Endothelial cell (in vitro differentiated cells): ENCODE data around the gene SYT6. TPM values are rescaled to one million over a fixed set of nuclear protein-coding genes. Genes with fewer than 3 reads are reported as not detected.

Experiments used
- DNase-seq: peaks from one replicate; pipeline ENCODE4 v3.0.0; 2021; ENCODE audit warnings: low spot score
- H3K27ac Mint-ChIP-seq: one replicate; pipeline ENCODE4 v1.8.0; 2021; ENCODE audit warnings: mixed read lengths, inconsistent platforms; ENCODE audit not compliant: unreplicated experiment
- H3K27me3 Mint-ChIP-seq: one replicate; pipeline ENCODE4 v1.8.0; 2021; ENCODE audit warnings: mild to moderate bottlenecking, moderate library complexity, mixed read lengths, inconsistent platforms; ENCODE audit not compliant: unreplicated experiment
- H3K36me3 Mint-ChIP-seq: one replicate; pipeline ENCODE4 v1.8.0; 2021; ENCODE audit warnings: mild to moderate bottlenecking, low read depth, mixed read lengths, inconsistent platforms; ENCODE audit not compliant: unreplicated experiment
- H3K4me1 Mint-ChIP-seq: one replicate; pipeline ENCODE4 v1.8.0; 2021; ENCODE audit warnings: mild to moderate bottlenecking, mixed read lengths, inconsistent platforms; ENCODE audit not compliant: unreplicated experiment
- H3K4me3 Mint-ChIP-seq: one replicate; pipeline ENCODE4 v1.8.0; 2021; ENCODE audit warnings: mild to moderate bottlenecking, mixed read lengths, inconsistent platforms; ENCODE audit not compliant: unreplicated experiment
- H3K9me3 Mint-ChIP-seq: one replicate; pipeline ENCODE4 v1.8.0; 2021; ENCODE audit warnings: mixed read lengths, inconsistent platforms; ENCODE audit not compliant: unreplicated experiment
- long read RNA-seq: library from polyadenylated mRNA; unstranded; transcript quantifications from one replicate; pipeline ENCODE4 v2.0.0, GENCODE V29; 2020; ENCODE audit not compliant: unreplicated experiment
- total RNA-seq: library from RNA; stranded (reverse); fragmentation: NEBNext Ultra II Directional; extraction: Animal tissue kit (Norgen Biotek cat#: 25700); gene quantifications from one replicate; pipeline ENCODE4 v1.2.1, GENCODE V29; 2021; ENCODE audit not compliant: unreplicated experiment
- TF ChIP-seq, protein P1 (sequence below): fragments of 200-600 bp; sonication (generic); IDR thresholded peaks from one replicate; pipeline ENCODE4 v1.5.0; 2021; ENCODE audit warnings: antibody characterized with exemption; ENCODE audit not compliant: unreplicated experiment

Gene SYT6
- 2.1 TPM for total RNA-seq
- long read RNA-seq, partial matches to known transcripts = 1 of 2 reads
- long read RNA-seq, other reads (novel, unspliced or antisense) = 1 of 2 reads

GRCh38 chr1:114153261-114154145 is at the start of gene SYT6:
SYT6 (minus strand) TSS chr1:114153869; CDS start chr1:114153772, 97 bp downstream.
- no peak within 1 kb of the TSS for H3K27ac Mint-ChIP-seq
- peak within 1 kb of the TSS; percentile 61 for H3K4me3 Mint-ChIP-seq
- H3K4me1 Mint-ChIP-seq = peaks cover 10% of the 10 kb centered on the region
- H3K9me3 Mint-ChIP-seq = no peaks in the 10 kb centered on the region
- peak; percentile 34 for DNase-seq
- H3K27me3 Mint-ChIP-seq = peaks cover 19% of the 10 kb centered on the region
- TF ChIP-seq, protein P1, sequence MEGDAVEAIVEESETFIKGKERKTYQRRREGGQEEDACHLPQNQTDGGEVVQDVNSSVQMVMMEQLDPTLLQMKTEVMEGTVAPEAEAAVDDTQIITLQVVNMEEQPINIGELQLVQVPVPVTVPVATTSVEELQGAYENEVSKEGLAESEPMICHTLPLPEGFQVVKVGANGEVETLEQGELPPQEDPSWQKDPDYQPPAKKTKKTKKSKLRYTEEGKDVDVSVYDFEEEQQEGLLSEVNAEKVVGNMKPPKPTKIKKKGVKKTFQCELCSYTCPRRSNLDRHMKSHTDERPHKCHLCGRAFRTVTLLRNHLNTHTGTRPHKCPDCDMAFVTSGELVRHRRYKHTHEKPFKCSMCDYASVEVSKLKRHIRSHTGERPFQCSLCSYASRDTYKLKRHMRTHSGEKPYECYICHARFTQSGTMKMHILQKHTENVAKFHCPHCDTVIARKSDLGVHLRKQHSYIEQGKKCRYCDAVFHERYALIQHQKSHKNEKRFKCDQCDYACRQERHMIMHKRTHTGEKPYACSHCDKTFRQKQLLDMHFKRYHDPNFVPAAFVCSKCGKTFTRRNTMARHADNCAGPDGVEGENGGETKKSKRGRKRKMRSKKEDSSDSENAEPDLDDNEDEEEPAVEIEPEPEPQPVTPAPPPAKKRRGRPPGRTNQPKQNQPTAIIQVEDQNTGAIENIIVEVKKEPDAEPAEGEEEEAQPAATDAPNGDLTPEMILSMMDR = no peak
- peaks cover 13% of the 10 kb centered on the region for H3K36me3 Mint-ChIP-seq

DNA sequence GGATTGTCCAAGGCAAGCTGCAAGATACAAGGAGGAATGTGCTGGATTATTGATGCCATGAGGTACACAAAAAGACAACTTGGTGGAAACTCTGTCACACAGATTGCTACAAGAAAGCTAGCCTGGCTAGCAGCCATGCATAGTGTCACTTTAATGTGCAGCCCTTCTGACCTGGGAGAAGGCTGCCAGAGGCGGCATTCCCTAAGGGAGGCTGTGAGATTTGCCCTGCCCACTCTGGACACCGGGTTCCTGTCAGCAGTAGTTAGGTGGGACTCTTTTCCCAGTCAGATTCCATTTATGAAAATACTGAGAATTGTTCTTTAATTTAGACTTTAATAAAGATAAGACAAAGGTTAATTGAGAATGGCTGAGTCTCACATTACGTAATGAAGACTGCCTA is 47.8 kb upstream of the SYT6 start:
- DNase-seq = no peak
- Mint-ChIP-seq H3K36me3 (no peaks in the 10 kb centered on the region), H3K4me1 (no peaks in the 10 kb centered on the region), H3K27ac (no peak overlapping the region), H3K9me3 (no peaks in the 10 kb centered on the region), H3K4me3 (no peak overlapping the region), H3K27me3 (peaks cover 4% of the 10 kb centered on the region)
- TF ChIP-seq, protein P1 = no peak

GRCh38 chr1:114199017-114199594 is 45.4 kb upstream of the SYT6 start:
- H3K4me3 Mint-ChIP-seq = no peak overlapping the region
- no peaks in the 10 kb centered on the region for H3K36me3 Mint-ChIP-seq
- no peak for DNase-seq
- H3K9me3 Mint-ChIP-seq = no peaks in the 10 kb centered on the region
- H3K4me1 Mint-ChIP-seq = no peaks in the 10 kb centered on the region
- H3K27me3 Mint-ChIP-seq = peaks cover 2% of the 10 kb centered on the region
- H3K27ac Mint-ChIP-seq = no peak overlapping the region
- TF ChIP-seq, protein P1 = no peak

- Mint-ChIP-seq H3K27ac (no peak overlapping the region), H3K4me3 (no peak overlapping the region), H3K9me3 (no peaks in the 10 kb centered on the region), H3K27me3 (peaks cover 2% of the 10 kb centered on the region), H3K4me1 (no peaks in the 10 kb centered on the region), H3K36me3 (no peaks in the 10 kb centered on the region)
- no peak for DNase-seq
- TF ChIP-seq, protein P1 = no peak
These were observed 43.6 kb upstream of the SYT6 start for GRCh38 chr1:114196992-114197907.
